HG03066 (cell line): ENCODE measurements around the gene CPA1.

Experiments used
- ATAC-seq: cut with Tn5 transposase; IDR thresholded peaks from one replicate; pipeline ENCODE4 v1.9.1; 2021; ENCODE audit warnings: low read depth; ENCODE audit not compliant: unreplicated experiment

Gene CPA1

DNA sequence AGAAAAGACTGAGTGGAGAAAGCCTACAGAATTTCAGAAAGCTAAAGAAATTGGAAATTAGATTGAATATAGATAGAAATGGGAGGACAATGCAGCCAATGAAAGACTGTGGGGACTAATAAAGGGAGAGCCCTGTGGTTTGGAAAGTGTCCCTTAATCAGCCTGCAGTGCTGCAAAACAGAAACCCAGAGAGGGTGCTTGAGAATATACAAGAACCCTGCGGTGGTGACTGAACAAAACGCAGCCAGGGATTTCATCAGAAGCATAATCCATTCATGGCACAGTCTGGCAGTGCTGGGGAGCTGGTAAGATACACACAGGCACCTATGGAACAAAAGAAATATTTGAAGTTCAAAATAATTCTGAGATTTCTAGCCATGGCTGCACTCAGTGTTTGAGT, 41.4 kb downstream of the CPA1 start:
- ATAC-seq, result no peak

GRCh38 chr7:130423501-130424037, 43.3 kb downstream of the CPA1 start:
- ATAC-seq, result no peak

DNA sequence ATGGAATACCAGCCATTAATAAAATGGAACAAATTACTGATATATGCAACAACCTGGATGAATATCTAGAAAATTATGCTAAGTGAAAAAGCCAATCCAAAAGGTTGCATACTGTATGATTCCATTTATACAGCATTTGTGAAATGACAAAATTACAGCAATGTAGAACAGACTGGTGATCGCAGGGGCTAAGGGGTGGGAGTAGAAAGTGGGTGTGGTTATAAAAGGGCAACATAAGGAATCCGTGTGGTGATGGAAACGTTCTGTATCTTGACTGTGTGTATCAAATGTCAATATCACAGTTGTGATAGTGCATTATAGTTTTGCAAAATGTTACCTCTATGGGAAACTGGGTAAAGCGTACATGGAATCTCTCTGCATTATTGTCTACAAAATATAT, 45.5 kb downstream of the CPA1 start:
- ATAC-seq, result no peak

- no peak for ATAC-seq
These were observed 46.3 kb downstream of the CPA1 start for GRCh38 chr7:130426564-130426963.

DNA sequence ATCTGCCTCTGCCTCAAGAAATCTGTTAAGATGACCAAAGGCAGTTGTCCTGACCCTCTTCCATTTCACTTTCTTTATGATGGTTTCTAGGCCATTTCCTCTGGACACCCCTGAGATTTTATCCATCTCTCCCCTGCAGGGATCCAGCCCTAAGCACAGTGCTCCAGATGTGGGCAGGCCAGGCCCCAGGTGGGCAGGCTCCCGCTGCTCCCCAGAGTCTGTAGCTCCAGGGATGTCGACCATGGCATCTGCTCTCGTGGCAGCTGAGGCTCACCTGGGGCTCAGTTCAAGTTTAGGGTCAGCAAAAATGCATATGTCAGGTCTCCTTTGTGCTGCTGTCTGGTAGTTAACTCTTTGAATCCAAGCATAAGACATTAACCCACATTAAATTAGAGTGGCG, 48.7 kb downstream of the CPA1 start:
- no peak for ATAC-seq

DNA sequence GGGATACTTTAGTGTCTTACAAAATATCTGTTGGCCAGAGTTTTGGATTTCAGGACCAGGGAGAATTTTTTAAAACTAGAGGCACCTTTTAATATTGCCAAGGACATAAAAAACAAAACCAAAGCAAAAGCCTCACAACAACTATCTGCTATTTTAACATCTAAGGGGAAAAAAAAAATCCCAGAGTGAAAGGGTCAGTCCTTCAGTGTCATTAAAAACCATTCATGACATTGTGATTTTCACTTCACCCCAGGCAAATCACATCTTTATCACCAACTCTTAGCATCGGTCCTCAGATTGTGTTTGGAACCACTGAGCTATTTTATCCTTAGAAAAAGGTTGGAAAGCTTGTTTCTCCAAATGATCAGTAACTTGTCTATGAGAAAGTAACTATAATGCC, 49.8 kb downstream of the CPA1 start:
- no peak for ATAC-seq

- ATAC-seq, result no peak
These were observed 50.8 kb downstream of the CPA1 start for GRCh38 chr7:130430841-130431666.

GRCh38 chr7:130432886-130433285, 52.6 kb downstream of the CPA1 start:
- no peak for ATAC-seq

DNA sequence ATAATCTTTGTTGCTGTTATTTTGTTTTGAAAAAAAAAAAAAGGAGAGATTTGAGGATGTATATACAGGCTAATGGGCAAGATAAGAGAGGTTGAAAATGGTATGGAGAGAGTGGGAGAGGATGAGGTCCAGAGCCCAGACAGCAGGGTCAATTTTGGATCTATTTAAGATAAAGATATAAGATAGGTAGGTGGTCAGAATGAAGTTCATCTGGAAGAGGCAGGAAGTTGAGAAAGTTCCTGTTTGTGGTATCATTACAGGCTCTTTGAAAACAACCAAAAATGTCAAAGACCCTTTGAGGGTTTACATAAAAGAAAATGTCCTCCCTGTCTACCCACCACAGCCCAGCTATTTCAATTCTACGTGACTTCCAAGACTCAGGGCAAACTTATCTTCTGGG, 53.0 kb downstream of the CPA1 start:
- no peak for ATAC-seq

- no peak for ATAC-seq
These were observed 55.1 kb downstream of the CPA1 start for GRCh38 chr7:130435311-130435854.

DNA sequence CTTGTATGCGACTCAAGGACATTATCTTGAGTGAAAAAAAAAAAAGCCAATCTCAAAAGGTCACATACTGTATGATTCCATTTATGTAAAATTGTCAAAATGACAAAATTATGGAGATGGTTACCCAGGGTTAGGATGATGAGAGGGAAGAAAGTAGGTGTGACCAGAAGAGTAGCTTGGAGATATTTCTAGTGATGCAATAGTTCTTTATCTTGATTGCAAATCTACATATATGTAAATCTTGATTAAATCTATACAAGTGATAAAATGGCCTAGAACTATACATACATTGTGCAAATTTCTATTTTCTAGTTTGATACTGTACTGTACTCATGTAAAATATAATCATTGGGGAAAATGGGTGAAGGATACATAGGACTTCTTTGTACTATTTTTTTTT, 56.0 kb downstream of the CPA1 start:
- ATAC-seq, result no peak
